CD4-positive, alpha-beta T cell (primary cell): ENCODE results near the gene ZNF674. TPM values are rescaled to one million over a fixed set of nuclear protein-coding genes. Genes with fewer than 3 reads are reported as not detected.
"Not testable (repeated sequence)": the region's sequence is repeated elsewhere in the genome, so short reads cannot be mapped to it uniquely, and the experiment has no call there.

Experiments
- ATAC-seq: fragments of 200-7000 bp; cut with Tn5 transposase; one replicate; pipeline ENCODE4 v1.10.0; 2022; ENCODE audit warnings: mild to moderate bottlenecking; ENCODE audit not compliant: poor library complexity
- CTCF ChIA-PET: fragments of 350-600 bp; sonication (Branson Sonifier 250); formaldehyde crosslinking; loops from one replicate; lab custom pipeline; 2021; ENCODE audit warnings: antibody characterized with exemption, inconsistent platforms; lab: Charles Lee
- POLR2A ChIA-PET: fragments of 350-600 bp; sonication (Branson Sonifier 250); formaldehyde crosslinking; loops from one replicate; lab custom pipeline; 2021; ENCODE audit warnings: antibody characterized with exemption, inconsistent platforms; lab: Charles Lee
- DNase-seq, 14 experiments: peaks; one replicate each; pipeline ENCODE4 v3.0.0-alpha.2; 2013 to 2020; ENCODE audit warnings: mixed read lengths in 2 of 14
- H3K27ac ChIP-seq, 2 donors: one replicate each; pipeline versions ENCODE4 v1.5.1 to v1.7.0; 2013; ENCODE audit warnings: low read length in 2 of 2, low read depth in 1 of 2, mild to moderate bottlenecking in 1 of 2
- H3K27me3 ChIP-seq, 2 experiments: 1 replicate in 1 of 2; 2 replicates in 1 of 2; pipeline versions ENCODE4 v1.6.1 to v1.7.0; 2013; ENCODE audit warnings: low read length in 2 of 2, control low read depth in 1 of 2, mild to moderate bottlenecking in 1 of 2, moderate library complexity in 1 of 2; ENCODE audit not compliant: insufficient read depth in 2 of 2, control insufficient read depth in 1 of 2
- H3K36me3 ChIP-seq: one replicate; pipeline ENCODE4 v1.6.1; 2013; ENCODE audit warnings: low read length, control low read depth; ENCODE audit not compliant: insufficient read depth
- H3K4me1 ChIP-seq: one replicate; pipeline ENCODE4 v1.6.1; 2013; ENCODE audit warnings: low read length, control low read depth; ENCODE audit not compliant: insufficient read depth
- H3K4me3 ChIP-seq: one replicate; pipeline ENCODE4 v1.5.1; 2013; ENCODE audit warnings: mild to moderate bottlenecking, low read length, moderate library complexity
- H3K9me3 ChIP-seq, 2 experiments: 1 replicate in 1 of 2; 2 replicates in 1 of 2; pipeline versions ENCODE4 v1.6.1 to v1.7.0; 2013; ENCODE audit warnings: low read length in 2 of 2, mild to moderate bottlenecking in 2 of 2, control low read depth in 1 of 2, moderate library complexity in 1 of 2; ENCODE audit not compliant: control insufficient read depth in 1 of 2, insufficient read depth in 1 of 2
- H3K27ac Mint-ChIP-seq: one replicate; pipeline ENCODE4 v1.8.0; 2020; ENCODE audit warnings: mixed read lengths
- H3K27me3 Mint-ChIP-seq: one replicate; pipeline ENCODE4 v1.8.0; 2021; ENCODE audit warnings: mixed read lengths
- H3K36me3 Mint-ChIP-seq: one replicate; pipeline ENCODE4 v1.8.0; 2021; ENCODE audit warnings: low read depth, mixed read lengths
- H3K4me1 Mint-ChIP-seq: one replicate; pipeline ENCODE4 v1.8.0; 2021; ENCODE audit warnings: low read depth, mixed read lengths
- H3K4me3 Mint-ChIP-seq: one replicate; pipeline ENCODE4 v1.8.0; 2020; ENCODE audit warnings: mild to moderate bottlenecking, mixed read lengths
- H3K9me3 Mint-ChIP-seq: one replicate; pipeline ENCODE4 v1.8.0; 2020; ENCODE audit warnings: mixed read lengths
- intact Hi-C, 2 experiments: fragments of 100-400 bp; cut with DNase I in 1 of 2; cut with micrococcal nuclease in 1 of 2; formaldehyde crosslinking; loops; one replicate each; pipeline versions ENCODE4 v1.15.1 to v1.9.0; 2023 to 2025; cut with DNase I, micrococcal nuclease
- total RNA-seq, 174 experiments: library from RNA in 2 of 174; stranded (reverse) in 2 of 174; gene quantifications; one replicate each; pipeline ENCODE4 v1.2.3 and lab custom pipeline; 2021 to 2026
- TF ChIP-seq, protein P1 (sequence below): fragments of 200-600 bp; IDR thresholded peaks from one replicate; pipeline ENCODE4 v1.8.0; 2022; ENCODE audit warnings: antibody characterized with exemption, mild to moderate bottlenecking

ZNF674 gene
- total RNA-seq, 2 experiments from 2014 or later: 1.2 to 1.9 TPM

DNA sequence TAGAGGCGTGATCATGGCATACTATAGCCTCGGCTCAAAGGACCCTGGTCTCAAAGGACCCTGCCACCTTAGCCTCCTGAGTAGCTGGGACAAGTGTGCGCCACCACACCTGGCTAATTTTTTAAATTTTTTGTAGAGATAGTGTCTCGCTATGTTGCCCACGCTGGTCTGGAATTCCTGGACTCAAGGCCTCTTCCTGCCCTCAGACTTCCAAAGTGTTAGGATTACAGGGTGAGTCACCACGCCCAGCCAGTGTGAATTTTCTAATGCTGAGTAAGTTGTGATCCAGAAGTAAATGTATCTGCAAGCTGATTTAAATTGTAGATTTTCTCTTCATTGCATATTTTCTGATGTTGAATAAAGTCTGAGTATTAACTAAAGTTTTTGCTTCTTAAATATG lies 2.6 kb upstream of the ZNF674 start:
- Mint-ChIP-seq H3K27ac (no peak overlapping the region), H3K4me3 (no peak overlapping the region), H3K27me3 (no peaks in the 10 kb centered on the region), H3K36me3 (peaks cover 21% of the 10 kb centered on the region), H3K4me1 (peaks cover 28% of the 10 kb centered on the region), H3K9me3 (no peaks in the 10 kb centered on the region)
- TF ChIP-seq, protein P1, sequence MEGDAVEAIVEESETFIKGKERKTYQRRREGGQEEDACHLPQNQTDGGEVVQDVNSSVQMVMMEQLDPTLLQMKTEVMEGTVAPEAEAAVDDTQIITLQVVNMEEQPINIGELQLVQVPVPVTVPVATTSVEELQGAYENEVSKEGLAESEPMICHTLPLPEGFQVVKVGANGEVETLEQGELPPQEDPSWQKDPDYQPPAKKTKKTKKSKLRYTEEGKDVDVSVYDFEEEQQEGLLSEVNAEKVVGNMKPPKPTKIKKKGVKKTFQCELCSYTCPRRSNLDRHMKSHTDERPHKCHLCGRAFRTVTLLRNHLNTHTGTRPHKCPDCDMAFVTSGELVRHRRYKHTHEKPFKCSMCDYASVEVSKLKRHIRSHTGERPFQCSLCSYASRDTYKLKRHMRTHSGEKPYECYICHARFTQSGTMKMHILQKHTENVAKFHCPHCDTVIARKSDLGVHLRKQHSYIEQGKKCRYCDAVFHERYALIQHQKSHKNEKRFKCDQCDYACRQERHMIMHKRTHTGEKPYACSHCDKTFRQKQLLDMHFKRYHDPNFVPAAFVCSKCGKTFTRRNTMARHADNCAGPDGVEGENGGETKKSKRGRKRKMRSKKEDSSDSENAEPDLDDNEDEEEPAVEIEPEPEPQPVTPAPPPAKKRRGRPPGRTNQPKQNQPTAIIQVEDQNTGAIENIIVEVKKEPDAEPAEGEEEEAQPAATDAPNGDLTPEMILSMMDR: no peak
- ATAC-seq: no peak
- CTCF ChIA-PET: no interaction called here
- Histone ChIP-seq H3K27me3 (no peaks in the 10 kb centered on the region), H3K9me3 (no peaks in the 10 kb centered on the region), H3K36me3 (peaks cover 3% of the 10 kb centered on the region), H3K27ac (no peak overlapping the region), H3K4me1 (peaks cover 32% of the 10 kb centered on the region), H3K4me3 (no peak overlapping the region)
- intact Hi-C loops: no loop called here
- POLR2A ChIA-PET: no interaction called here
- DNase-seq: no peak

DNA sequence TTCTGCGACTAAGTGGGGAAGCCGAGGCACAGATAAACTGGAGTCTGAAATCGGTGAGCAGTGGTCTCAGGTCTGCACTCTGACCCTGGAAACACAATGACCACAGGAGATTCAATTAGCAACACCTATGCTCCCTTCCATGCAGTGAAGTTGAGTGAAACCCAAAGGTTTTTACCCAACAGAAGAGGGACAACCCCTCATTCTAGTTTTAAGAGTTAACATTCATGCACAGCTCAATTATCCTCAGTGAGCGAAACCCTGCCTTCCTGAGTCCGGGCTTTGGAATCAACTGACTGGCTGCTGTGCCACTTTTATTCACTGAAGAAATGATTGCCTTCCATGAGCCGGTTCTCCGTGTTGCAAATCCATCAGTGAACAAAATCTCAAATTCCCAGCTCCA lies 694 bp downstream of the ZNF674 start:
- not testable (repeated sequence) for H3K27me3 ChIP-seq, H3K9me3 Mint-ChIP-seq, DNase-seq, H3K36me3 ChIP-seq, H3K27me3 Mint-ChIP-seq, H3K9me3 ChIP-seq, ATAC-seq
- peaks cover 32% of the 10 kb centered on the region for H3K4me1 ChIP-seq
- peak overlapping the region; percentile 93 for H3K27ac Mint-ChIP-seq
- peak overlapping the region; percentile 93 for H3K4me3 Mint-ChIP-seq
- peaks cover 28% of the 10 kb centered on the region for H3K4me1 Mint-ChIP-seq
- intact Hi-C loops: loop anchor here in 1 of 2 experiments (2.0 kb wide), 1 partner anchor 98 kb away; no protein-coding TSS in a partner anchor
- ChIA-PET CTCF (interaction anchor here (0.7 kb wide), 1 partner anchor 97 kb away, joined by 3 read pairs; no protein-coding TSS in a partner anchor), POLR2A (interaction anchor here (0.6 kb wide), 1 partner anchor 163 kb away, joined by 3 read pairs; no protein-coding TSS in a partner anchor)
- H3K4me3 ChIP-seq: peak overlapping the region; percentile 96
- H3K36me3 Mint-ChIP-seq: peaks cover 34% of the 10 kb centered on the region
- peak overlapping the region; percentile 72 to 78 for H3K27ac ChIP-seq

DNA sequence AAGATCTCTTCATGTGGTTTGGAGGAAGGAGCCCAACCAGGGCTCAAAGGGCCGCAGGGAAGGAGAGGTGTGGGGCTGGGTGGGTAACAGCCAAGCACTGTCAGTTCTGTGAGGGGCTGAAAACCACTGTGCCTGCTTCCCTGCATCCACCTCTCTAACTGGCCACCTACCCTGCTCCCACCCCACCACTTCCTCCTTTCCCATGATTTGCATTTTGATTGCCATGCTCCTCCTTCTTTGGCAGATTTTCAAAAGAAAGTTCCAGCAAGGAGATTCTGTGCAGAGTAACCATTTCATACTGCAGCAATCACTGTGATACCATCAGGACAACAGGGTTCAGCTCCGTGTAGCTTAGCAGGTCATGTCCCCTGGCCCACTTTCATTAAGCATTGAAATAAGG lies 1.8 kb downstream of the ZNF674 start:
- ChIA-PET CTCF (no interaction called here), POLR2A (no interaction called here)
- Histone ChIP-seq H3K4me1 (peaks cover 32% of the 10 kb centered on the region), H3K9me3 (no peaks in the 10 kb centered on the region), H3K36me3 (peaks cover 2% of the 10 kb centered on the region), H3K27ac (no peak overlapping the region), H3K27me3 (no peaks in the 10 kb centered on the region), H3K4me3 (no peak overlapping the region)
- Mint-ChIP-seq H3K36me3 (peaks cover 27% of the 10 kb centered on the region), H3K9me3 (no peaks in the 10 kb centered on the region), H3K27me3 (no peaks in the 10 kb centered on the region), H3K4me1 (peaks cover 25% of the 10 kb centered on the region), H3K27ac (no peak overlapping the region), H3K4me3 (peak overlapping the region; percentile 93)
- DNase-seq (no peak), ATAC-seq (no peak)
- intact Hi-C loops: no loop called here
- TF ChIP-seq, protein P1: no peak

DNA sequence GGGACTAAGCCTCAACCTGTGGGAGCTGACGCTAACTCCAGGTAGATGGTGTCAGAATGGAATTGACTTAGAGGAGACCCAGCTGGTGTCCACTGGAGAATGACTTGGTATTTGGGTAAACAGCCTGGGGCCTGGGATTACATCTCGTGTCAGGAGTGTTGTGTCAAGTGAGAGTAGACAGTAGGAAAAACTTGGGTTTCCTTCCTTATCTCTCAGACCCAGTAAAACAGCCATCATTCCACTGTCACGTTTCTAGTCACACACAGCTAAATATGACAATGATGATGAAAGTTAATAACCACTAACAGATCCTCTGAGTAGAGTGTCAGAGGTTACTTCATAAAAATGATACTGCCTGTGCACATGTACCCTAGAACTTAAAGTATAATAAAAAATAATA lies 13.8 kb downstream of the ZNF674 start:
- TF ChIP-seq, protein P1: no peak
- intact Hi-C loops: no loop called here
- no peaks in the 10 kb centered on the region for H3K27me3 ChIP-seq
- H3K4me1 ChIP-seq: no peaks in the 10 kb centered on the region
- no peaks in the 10 kb centered on the region for H3K9me3 ChIP-seq
- no peaks in the 10 kb centered on the region for H3K9me3 Mint-ChIP-seq
- no peak overlapping the region for H3K4me3 ChIP-seq
- no peak overlapping the region for H3K27ac Mint-ChIP-seq
- no peaks in the 10 kb centered on the region for H3K27me3 Mint-ChIP-seq
- H3K36me3 Mint-ChIP-seq: peaks cover 9% of the 10 kb centered on the region
- ATAC-seq (no peak), DNase-seq (no peak)
- no peaks in the 10 kb centered on the region for H3K4me1 Mint-ChIP-seq
- no peak overlapping the region for H3K4me3 Mint-ChIP-seq
- H3K27ac ChIP-seq: no peak overlapping the region
- ChIA-PET CTCF (no interaction called here), POLR2A (no interaction called here)
- no peaks in the 10 kb centered on the region for H3K36me3 ChIP-seq

DNA sequence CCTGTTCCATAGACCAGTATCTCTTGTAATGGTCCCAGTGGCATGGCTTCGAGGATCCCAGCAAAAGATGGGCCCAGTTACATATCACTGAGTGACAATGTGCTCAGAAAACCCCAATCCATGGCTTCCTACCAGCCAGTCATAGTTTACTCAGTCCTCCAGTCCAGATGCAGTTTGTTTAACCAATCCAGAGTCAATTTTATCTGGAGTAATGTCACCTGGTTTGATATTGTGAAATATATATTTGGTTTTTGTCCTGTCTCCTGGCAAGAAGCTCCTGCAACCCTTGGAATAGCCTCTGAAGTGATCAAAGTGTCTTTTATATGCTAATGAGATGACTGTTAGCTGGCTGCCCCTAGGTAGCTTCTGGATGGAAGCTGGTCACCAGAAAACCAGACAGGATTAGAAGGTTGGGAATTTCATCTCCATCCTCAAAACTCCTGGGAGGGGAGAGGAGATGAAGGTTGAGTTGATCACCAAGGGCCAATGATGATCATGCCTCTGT lies 14.8 kb downstream of the ZNF674 start:
- H3K9me3 Mint-ChIP-seq, H3K4me3 ChIP-seq, H3K4me1 Mint-ChIP-seq, H3K27me3 ChIP-seq, H3K4me1 ChIP-seq, H3K27ac ChIP-seq, intact Hi-C loops, H3K27ac Mint-ChIP-seq, POLR2A ChIA-PET, H3K27me3 Mint-ChIP-seq, H3K4me3 Mint-ChIP-seq, H3K9me3 ChIP-seq, ATAC-seq, H3K36me3 ChIP-seq, DNase-seq, CTCF ChIA-PET: not testable (repeated sequence)
- peaks cover 18% of the 10 kb centered on the region for H3K36me3 Mint-ChIP-seq
